Epidermal melanocyte (primary cell): ENCODE measurements around the gene KCNH8.

Experiments used
- DNase-seq: peaks from one replicate; pipeline ENCODE4 v3.0.0; 2011; ENCODE audit warnings: low spot score; ENCODE audit not compliant: insufficient read length

The KCNH8 gene

DNA sequence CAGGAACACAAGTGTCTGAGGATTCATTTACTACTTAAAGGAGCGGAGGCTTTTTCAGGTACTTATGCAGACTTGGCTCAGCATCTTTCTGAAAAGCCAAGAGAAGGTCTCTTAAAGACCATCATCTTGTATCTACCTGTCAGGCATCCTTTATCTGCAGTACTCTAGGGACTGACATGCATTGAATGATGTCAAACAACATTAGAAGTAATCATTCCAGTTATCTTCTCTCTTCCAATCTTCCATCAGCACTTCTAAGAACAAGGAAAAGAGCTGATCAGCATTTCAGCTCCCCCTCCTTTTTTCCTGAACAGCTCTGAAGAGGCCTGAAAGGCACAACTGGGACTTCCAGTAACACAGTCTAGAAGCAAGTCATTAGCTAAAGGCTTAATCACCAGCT is 214.8 kb downstream of the KCNH8 start:
- DNase-seq = no peak

DNA sequence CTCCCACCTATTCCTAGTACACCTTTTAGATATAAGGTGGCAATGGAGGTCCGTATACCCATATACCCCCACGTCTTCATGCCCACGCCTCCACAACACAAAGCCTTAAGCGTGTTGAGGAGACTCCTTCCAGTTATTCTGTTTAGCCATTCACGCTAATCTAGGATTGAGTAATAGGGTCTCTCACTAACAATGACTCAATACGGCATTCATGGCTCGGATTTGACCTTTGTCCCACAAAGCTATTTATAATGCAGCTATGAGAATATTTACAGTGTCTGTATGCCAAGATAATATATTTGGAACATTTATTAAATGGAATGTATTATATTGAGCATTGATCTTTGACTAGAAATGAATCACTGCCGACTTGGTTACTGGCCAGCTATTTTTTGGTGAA is 215.8 kb downstream of the KCNH8 start:
- DNase-seq = no peak

DNA sequence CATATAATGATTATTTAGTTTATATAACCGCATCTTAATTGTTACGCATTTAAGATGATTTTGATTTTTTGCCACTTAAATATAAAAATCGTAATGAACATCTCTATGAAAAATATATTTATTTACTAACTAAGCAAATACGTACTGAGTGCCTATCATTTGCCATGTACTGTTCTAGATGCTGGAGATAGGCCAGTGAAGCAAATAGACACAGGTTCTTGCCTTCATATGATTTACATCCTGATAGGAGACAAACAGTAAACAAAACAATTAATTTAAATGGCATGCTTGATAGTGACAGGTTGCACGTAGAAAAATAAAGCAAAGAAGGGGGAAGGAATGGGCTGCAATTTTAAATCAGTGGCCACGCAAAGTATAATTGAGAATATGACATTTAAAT is 217.2 kb downstream of the KCNH8 start:
- no peak for DNase-seq

DNA sequence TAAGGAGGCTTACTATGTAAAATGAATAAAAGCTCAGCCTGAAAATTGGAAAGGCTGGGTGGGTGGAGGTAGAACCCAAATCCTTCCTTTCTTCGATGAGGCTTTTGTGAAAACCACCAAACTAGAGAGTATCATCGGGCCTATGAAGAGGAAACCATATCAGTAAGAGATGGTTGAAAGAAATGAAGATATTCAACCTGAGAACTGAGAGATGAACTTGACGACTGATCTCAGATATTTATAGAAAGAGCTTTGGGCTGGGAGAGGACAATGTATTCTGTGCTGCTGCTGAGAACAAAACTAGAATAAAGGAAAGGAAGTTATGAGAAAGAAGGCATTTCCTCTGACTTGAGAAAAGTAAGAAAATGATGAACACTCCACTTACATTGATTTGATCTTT is 236.6 kb downstream of the KCNH8 start:
- no peak for DNase-seq

GRCh38 chr3:19392150-19392549 is 243.8 kb downstream of the KCNH8 start:
- DNase-seq = no peak

- no peak for DNase-seq
These were observed 246.6 kb downstream of the KCNH8 start for GRCh38 chr3:19394946-19395345.

DNA sequence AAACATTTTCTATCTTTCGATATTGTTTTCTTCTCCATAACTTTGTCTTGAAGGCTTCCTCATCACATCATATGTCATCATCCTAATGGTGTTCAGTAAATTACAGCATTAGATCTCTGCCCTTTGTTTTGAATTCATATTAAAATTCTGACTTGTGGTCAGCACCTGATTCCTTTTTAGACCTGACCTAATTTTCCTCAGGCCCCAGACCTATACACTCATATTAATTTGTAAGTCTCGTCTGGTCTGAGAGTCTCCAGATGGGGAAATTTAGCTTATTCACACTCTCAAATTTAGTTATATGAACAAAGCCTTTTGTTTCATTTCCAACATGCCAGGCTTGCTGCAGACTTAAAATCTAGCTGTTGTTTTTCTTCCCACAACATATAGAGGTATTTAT is 248.4 kb downstream of the KCNH8 start:
- no peak for DNase-seq

- no peak for DNase-seq
These were observed 251.0 kb downstream of the KCNH8 start for GRCh38 chr3:19399356-19399755.

DNA sequence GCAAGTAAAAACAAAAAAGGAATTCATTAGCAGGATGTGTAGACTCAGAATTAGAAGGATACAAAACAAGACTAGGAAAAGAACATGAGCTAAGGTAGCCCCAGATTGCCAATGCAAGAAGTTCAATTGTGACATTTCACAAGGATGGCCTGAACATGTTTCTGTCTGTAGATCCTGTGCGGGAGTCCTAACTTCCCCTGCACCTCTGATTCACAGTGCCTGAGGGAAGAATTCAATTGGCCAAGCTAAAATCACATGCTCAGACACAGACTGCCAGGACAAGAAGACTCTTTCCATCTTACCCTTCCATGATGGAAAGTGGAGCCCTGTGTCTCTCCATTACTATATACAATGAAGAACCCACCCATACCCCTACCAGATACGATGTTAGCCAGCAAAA is 251.5 kb downstream of the KCNH8 start:
- no peak for DNase-seq

DNA sequence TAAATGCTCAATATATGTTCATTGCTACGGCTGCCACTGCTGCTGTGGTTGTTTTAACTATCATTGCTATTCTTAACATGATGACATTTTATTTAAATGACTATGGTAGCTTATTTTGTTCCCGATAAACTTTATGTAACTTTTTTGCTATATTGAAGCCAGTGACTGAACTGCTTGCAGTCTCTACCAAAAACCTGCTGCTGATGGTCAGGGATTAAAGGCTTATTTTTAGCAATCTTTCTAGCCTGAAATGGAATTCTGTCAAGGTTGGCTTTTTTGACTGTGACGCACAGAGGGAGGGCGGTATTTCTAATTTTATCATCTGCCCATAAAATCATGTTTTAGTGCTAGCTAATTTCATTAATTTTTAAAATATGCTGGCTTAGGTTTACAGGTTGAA is 271.8 kb downstream of the KCNH8 start:
- DNase-seq = no peak

DNA sequence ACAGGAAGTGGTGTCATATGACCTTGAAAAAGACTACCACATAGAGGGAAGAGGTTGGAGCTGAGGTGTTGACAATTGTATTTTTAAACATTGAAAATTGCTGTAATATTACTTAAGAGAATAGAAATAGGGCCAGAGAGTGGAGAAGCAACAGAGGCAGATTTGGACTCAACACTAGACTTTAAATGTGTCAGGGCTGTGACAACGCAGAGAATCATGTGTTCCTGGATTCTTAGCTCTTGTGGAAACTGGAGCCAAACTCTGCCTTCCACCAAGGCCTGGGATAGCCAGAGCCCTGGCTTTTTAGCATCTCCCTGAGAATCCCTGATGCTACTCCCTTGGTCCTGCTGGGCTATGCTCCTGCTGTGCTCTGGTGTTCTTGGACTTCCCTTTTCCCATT is 277.5 kb downstream of the KCNH8 start:
- no peak for DNase-seq

DNA sequence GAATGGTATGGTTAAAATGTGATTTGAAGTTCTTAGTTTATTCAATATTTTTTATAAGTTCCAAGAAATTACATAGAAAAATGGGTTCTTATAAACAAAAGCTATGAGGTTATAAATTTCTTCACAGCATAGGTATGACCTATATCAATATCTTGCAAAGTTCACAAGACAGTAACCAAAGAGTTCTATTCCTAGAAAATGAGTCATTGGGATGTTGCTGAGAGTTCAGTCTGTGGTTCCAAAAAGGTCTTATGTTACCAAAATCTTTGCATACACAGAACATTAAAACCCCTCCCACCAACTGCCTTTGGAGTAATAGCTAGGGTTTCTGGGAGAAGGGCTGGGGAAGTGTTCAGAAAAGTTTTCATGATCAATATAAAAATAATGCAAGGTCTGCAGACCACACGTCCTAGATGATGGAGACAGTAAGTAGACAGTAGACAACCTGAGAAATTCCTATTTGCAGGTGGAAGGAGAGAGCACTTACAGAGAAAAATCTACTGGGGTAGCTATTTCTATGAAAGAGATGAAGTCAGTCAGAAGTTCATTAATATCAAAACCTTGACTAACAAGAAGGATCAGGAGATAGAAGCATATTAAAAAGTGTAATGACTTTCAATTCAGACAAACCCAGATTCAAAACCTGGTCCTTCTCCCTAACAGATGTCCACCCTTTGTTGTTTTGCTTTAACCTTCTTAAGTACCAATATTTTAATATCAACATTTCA is 279.3 kb downstream of the KCNH8 start:
- no peak for DNase-seq

DNA sequence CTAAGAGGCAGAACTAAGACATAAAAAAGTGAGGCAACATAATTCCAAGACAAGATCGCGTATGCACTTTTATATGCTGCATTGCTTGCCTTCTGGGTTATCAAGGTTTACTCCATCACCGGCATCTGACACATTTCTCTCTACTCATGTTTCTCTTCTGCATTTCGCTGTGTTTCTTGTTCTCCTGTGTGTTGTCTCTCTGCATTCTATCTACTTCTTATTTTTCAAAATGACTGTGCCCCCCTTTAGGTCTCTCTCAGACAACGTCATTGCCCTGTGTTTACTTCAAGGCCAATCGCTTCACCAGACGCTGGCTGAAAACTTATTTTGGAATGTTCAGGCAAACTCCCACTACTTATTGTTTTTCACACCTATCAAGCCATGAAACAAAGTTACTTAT is 280.4 kb downstream of the KCNH8 start:
- no peak for DNase-seq

- DNase-seq = no peak
These were observed 284.4 kb downstream of the KCNH8 start for GRCh38 chr3:19432669-19433068.

DNA sequence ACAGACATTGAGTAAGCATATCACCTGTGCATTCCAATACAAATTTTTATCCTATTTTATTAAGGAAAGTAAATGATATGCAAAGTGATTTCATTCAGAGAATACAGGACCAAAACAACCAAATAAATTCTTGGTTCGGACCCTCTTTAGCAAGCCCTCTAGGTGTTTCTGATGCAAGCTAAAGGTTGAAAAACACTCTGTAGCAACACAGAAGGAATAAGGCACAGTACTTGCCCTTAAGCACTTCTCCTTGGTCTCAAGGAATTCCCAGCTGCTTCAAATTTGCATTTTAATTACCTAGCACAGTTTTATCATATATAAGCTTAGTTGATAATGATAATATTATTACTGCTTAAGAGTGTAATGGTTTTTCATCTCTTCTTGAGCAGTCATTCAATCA is 288.4 kb downstream of the KCNH8 start:
- DNase-seq = no peak

DNA sequence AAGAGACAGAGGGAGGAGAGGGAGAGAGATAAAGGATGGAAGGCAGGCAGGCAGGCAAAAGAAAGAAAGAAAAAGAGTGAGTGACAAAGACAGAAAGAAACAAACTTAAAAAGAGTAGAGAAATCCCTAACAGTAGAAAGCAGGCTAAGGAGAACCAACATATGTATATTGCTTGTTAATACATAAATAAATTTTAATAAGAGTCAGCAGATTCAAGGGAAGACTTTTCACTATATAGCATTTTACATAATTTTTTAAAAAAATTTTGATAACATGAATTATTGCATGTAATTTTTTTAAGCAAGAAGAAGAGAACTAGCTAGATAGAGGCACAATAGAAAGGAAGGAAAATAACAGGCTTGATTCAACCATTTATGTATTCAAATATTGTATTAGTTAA is 291.6 kb downstream of the KCNH8 start:
- no peak for DNase-seq

DNA sequence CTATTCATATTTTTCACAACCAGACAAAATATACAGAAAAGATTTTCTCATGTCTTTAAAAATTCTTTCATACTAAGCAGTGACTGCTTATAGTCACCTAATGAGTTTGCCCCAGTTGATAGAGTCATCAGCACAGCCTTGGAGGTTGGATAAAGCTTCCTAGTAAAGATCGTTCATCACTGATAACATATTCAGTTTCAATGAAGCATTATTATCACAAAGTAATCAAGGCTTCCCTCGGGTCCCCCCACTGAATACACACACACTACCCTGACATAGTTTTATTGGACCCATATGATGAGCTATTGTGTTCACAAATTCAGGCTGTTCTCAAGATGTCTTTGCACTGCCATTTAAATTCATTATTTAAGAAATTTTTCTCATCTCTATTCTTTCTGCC is 297.8 kb downstream of the KCNH8 start:
- DNase-seq = no peak

DNA sequence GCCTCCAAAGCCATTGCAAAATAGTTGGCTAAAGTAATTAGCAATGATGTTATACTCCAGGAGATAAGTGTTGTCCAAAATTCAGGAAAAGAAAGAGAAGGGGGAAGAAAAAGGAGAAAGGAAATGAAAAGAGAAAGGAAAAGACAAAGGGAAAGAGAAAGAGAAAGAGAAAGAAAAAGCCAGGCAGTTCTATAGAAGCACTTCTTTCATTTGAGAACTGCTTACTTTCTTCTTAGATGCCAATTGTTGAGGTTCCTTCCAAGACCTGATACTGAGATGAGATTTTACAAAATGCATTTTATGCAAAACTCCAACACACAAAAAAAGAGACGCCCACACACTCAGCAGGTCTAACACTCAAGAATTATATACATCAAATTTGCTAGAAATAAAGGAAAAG is 298.4 kb downstream of the KCNH8 start:
- DNase-seq = no peak

DNA sequence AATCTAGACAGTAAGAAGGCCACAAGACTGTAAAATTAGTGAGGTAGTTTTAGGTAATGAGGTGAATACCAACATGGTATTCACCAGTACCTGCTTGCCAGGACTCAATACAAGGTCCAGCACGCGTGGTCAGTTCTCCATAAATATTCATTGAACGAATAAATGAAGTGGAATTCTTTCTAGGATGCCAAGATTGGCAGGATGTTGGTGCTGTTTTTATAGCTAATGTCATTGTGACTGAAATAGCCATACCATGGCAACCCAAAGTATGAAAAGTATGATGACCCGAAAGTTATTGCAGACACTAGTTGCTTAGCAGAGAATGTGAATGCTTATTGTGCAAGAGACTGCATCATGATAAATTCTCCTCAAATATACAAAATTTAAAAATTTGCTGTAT is 307.2 kb downstream of the KCNH8 start:
- DNase-seq = no peak

GRCh38 chr3:19456738-19457137 is 308.4 kb downstream of the KCNH8 start:
- DNase-seq = no peak

DNA sequence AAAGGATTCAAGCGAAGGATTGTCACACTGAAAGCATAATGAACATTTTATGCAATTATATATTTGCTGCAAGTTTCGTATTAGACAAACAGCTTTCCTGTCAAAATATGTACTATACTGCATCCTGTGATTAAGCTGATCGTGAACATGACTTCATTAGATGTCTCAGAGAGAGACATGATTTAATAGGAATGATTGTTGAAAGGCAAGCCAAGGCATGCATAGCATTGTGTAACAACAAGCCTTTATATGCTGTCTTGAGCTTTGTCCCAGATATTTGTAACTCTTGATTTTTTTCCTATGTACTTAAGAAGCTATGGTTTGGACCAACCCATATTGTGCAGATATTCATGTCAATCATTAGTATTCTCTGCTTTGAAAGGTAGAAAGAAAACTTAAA is 309.1 kb downstream of the KCNH8 start:
- no peak for DNase-seq

DNA sequence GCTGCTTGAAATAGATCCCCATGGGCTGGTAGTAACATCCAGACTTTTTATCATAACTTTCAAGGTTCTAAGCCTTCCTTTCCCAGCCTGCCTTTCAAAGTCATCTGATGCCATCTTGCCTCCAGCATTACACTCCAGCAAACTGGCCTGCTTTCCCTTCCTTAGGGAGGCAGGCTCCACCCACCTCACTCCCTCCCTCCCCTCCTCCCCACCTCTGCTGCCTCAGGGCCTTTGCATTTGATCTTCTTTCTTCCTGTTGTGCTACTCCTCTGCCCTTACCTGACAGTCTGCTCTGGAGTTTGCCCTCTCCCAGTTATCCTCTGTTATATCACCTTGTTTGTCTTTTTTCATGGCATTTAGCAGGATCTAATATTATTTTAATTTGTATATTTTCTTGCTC is 319.5 kb downstream of the KCNH8 start:
- no peak for DNase-seq

GRCh38 chr3:19471138-19471537 is 322.8 kb downstream of the KCNH8 start:
- no peak for DNase-seq
